GM18868 (cell line): ENCODE results near the gene MPST.
A peak's percentile ranks its signal among the peaks of the same experiment; 100 is the strongest.
"Not testable (repeated sequence)": the region's sequence is repeated elsewhere in the genome, so short reads cannot be mapped to it uniquely, and the experiment has no call there.

Experiments
- ATAC-seq: cut with Tn5 transposase; IDR thresholded peaks from one replicate; pipeline ENCODE4 v1.9.1; 2021; ENCODE audit warnings: mild to moderate bottlenecking, moderate library complexity; ENCODE audit not compliant: unreplicated experiment

The MPST gene

DNA sequence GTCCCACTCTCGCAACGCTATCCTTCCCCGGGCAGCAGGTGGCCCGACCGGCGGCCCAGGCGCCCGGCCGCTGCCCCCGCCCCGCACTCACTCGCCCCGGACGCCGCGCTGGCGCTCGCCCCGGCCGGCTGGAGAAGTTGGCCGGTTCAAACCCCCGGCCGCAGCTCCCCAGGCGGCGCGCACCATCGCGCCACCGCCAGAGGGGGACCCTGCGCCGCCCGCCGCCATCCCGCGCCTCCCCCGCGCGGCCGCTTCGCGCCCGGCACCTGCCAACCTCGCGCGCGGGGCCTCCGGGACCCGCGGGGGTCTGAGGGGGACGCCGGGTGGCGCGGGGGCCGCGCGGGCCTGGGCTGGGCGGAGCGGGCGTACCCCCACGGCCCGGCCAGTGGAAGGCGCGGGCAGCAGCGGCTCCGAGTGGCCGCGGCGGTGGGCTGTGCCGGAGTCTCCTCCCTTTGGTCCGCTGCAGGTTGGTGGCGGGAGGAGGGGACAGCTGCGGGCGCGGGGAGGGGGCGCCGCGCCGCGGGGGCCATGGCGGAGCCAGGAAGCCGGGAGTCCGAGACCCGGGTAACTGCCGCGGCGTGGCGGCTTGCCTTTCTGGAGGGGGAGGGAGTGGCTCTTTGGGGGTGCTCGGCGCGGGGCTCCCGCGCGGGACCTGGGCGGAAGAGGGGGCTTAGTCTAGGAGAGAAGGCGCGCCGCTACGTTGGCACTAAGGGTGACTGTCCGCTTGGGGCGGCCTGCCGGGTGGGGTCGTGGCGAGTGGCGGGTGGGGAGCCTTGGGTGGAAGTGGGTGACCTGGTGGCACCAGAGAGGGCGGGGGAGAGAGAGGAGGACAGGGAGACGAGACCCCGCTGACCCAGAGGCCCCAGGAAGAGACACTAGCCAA is at the start of gene MPST, which contains the start of gene TST:
MPST (plus strand) TSS at position 434 of the 883 bp plus-strand sequence; CDS start at position 529, 95 bp downstream.
TST (minus strand) TSS at position 139 of the 883 bp plus-strand sequence. CDS start 715 bp downstream, outside the sequence.
- peak; percentile 59 for ATAC-seq

DNA sequence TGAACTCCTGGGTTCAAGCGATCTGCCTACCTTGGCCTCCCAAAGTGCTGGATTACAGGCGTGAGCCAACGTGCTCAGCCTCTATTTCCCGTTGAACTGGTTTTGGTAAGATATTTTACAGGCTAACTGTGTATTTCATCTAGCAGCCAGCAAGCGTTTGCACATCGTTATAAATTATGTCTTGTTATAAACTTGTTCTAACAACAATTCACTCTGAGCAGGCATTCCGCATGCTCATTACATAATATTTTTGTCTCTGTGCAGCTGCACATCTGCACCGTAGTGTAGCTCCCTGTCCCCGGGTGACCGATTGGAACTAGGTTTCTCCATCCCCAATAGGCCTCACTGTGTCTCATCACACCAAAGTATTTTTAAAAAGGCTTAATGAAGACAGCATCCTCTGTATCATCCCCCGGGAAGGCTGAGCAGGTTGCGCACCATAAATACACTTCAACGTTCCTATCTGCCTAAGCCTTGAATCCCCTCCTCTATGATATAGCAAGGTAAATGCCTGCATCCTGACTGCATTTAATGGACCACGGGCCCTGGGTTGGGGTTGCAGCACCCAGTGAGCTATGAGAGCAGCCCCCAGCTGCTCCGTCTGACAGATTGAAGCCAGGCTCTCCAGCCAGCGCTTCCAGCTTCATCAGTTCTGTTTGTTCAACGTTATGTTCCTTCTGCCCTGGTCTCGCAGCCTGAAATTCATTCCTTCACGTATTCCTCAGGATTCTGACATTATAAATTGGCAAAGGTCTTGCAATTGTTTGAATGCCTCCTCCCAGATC is 48.0 kb upstream of the MPST start:
- no peak for ATAC-seq

DNA sequence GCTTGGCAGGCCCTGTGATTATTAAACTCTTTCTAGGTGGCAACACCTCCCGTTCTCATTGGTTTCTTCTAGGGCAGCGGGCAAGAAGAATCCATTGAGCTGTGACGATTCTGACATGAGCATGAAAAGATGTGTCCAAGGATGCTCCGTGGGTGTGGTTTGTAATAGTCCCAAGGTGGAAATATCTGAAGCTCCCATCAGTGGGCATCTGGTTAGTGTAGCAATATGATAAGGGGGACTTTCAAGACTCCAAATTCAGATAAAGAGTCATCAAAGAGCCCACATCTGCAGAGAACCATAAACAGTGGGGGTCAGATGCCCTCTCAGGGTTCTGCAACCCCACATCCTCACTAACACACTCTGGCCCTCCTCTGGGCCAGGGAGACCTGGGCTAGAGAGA is 42.9 kb upstream of the MPST start:
- no peak for ATAC-seq

DNA sequence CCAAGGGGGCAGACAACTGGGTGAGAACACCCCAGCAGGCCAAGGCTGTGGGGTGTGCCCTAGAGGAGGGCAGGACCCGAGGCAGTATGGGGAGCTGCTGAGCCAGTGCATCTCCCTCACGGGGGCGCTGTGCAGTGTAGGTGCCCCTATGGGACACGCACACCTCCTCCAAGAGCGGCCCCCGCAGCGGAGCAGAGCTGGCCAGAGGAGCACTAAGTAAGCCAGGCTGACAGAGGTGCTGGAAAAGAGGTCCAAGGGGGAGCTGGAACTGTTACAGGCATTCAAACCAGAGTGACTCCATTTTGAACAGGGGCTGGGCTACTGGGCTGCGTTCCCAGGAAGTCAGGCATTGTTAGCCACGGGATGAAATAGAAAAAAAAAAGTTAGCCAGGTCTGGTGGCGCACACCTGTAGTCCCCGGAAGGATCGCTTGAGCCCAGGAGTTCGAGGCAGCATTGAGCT is 42.1 kb upstream of the MPST start:
- ATAC-seq, result no peak

DNA sequence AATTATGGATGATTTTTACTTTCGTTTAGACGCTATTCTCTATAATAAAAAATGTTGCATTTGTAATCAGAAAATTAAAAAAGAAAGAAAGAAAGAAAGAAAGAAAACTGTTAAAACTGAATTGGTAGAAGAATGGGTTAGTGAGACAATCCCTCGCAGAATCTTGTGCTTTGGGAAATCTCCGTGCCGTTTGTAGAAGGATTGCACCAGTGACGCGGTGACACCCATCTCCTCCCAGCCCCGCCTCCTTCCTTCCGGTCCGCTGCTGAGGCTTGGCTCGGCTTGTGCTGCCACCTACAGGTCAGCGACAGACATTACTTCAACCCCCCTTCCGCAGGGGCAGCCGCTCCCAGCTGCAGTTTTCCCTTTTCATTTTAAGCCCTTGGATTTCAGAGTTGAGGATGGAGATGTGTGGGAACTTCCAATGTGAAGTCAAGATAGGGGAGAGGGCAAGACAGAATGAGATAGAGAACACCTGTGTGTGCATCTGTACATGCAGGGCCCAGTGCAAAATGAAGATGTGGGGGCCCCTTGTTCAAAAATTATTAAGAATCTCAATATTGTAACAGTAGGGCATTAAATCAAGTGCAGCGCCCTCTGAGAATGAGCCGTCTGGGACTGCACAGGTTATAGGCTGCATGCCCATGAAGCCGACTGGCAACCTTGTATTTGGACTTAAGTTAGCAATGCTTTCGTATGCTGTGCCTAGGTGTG is 41.4 kb upstream of the MPST start:
- ATAC-seq, result peak; percentile 57

DNA sequence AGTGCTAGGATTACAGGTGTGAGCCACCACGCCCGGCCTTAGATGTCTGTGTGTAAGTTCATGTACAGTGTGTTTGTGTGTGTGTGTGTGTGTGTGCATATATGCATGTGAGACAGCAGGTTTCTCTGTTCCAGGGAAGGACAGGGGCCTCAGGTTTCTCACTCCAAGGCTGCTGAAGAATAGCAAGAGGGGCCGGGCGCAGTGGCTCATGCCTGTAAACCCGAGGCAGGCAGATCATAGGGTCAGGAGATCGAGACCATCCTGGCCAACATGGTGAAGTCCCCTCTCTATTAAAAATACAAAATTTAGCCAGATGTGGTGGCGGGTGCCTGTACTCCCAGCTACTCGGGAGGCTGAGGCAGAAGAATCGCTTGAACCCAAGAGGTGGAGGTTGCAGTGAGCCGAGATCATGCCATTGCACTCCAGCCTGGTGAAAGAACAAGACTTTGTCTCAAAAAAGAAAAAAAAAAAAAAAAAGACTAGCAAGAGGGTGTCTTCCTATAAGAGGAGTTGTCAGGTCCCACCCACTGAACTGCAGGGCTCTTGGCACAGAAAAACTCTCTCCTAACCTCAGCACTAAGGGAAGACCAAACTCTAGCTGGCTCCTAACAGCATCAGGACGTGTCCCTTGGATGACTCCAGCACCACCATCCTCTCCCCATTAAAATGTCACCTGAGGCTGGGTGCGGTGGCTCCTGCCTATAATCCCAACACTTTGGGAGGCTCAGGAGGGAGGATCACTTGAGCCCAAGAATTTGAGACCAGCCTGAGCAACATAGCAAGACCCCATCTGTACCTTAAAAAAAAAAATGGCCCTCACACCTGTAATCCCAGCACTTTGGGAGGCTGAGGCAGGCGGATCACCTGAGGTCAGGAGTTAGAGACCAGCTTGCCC is 40.3 kb upstream of the MPST start:
- no peak for ATAC-seq

DNA sequence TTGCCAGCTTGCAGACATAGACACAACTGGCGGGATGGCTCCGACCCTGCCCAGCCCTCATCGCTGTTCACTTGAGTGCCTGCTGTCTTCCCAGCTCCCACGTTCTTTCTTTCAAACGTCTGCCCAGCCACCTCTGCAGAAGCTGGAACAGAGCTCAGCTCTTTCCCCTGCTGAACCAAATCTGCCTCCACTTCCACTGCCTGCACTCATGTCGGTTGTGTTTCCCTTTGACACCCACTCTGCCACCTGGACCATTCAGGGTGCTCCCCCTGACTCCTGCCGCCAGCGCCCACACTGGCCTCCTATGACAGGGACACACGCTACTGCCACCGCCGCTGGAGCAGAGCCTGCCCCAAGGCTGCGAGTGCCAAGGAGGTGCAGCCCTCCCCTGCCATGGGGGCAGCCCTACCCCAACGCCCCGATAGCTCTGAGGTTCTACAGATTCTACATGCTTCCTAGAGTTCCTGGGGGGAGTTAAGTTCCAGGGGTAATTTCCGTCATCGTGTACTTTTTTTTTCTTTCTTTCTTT is 38.2 kb upstream of the MPST start:
- no peak for ATAC-seq

DNA sequence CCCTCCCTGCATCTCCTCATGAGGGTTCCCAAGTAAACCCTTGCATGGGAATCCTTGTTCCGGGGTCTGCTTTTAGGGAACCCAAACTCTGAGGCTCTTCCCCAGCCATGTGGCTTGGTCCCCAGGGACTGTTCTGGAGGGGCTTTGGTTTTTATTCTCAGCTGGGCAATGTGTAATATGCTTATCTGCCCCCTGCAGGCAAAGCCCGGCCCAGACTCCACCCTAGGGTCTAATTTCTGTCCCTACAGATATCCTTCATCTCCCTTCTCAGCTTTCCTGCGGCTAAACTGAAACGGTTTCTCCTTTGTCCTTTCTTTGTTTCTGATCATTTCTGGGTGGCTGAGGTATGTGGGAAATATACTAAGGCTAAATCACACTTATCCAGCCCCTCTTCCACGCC is 37.4 kb upstream of the MPST start:
- no peak for ATAC-seq

DNA sequence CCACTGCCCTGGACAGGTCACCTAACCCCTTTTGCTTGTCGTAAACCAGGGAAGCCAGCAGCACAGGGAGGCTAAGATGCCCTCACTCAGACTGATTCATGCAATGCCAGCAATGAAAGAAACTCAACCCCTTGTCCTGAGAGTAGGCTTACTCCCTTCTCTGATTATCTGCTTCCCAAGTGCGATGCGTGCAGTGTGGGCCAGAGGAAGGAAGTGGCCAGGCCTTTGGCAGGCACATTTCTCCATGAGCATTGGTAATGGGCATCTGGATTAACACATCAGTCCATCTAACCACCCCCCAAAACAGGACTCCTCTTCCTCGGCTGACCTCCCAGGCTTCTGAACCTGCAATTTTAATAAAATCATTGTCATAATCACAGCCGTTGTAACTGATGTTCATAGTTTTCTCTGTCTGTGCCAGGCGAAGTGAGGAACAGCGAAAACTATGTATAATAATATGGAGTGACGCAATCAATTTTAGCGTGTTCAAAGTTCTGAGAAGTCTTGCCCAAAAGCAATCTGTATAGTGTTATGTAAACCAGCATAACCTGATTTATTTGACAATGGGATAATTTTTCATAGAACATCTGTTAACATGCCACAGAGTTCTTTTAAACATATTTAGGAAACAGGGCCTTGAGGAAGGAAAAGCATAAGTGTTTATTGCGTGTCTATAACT is 34.2 kb upstream of the MPST start:
- ATAC-seq, result no peak

DNA sequence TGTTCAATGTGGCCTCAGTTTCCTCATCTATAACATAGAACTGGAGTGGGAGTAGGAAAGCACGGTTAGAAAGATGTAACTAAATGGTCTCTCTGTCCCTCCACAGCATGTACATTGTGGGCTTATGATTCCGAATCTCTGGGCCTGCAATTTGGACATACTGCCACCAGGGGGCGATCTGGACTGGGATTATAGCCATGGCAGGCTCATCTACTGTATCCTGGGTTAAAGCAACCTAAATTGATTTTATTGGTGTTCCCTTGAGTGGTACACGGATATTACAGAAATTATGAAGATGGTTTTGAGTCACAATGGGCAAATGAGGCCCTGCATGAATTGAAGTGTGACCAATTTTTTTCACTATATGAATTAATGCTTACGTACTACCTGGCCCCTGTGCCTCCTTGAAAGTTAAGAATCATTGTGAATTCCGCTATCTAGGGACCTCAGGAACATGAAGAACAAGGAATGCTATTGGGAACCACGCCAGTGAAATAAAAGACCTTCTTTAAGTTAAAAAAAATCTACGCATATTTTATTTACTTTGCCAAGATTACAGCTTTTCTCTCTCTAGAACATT is 33.2 kb upstream of the MPST start:
- no peak for ATAC-seq

DNA sequence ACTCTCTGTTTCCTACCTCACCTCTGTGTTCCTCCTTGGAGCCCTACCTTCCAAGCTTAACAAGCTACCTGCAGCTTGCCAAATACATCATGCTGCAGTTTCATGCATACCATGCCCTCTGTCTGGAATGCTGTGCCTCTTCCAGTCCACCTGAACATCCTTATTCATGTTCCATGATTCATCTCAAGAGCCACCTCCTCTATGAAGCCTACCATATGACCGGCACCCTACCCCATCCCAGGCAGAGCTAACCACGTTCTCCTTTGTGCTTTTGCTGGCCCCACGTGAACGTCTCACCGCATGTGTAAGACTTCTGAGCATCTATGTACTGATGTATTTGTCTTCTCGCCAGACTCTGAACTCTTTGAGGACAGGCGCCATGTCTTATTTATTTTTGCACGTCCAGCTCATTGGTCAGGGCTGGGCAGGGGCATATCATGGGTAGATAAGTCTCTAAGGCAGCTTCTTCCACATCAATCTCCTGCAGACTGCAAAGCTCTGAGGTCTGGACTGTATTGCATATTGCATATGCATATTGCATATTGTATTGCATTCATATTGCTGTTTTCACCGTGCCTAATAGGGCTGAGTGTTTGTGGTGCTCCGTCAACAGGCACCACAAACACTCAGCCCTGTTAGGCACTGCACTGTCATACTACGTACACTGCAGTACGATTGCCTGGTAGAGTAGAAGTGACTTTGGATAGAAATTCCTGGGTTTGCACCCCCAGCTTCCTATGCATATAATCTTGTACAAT is 31.3 kb upstream of the MPST start:
- no peak for ATAC-seq

DNA sequence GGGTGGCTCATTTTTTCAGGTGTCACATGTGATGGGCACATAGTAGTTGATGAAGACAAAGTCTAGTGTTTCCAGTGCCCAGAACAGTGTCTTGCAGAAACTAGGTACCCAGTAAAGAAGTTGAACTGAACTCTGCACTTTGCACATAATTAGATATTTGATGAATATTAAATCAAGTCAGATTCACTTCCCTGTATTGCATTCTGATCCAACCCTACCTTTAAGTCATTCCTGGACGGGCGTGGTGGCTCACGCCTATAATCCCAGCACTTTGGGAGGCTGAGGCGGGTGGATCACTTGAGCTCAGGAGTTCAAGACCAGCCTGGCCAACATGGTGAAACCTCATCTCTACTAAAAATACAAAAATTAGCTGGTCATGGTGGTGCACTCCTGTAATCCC is 30.5 kb upstream of the MPST start:
- not testable (repeated sequence) for ATAC-seq

DNA sequence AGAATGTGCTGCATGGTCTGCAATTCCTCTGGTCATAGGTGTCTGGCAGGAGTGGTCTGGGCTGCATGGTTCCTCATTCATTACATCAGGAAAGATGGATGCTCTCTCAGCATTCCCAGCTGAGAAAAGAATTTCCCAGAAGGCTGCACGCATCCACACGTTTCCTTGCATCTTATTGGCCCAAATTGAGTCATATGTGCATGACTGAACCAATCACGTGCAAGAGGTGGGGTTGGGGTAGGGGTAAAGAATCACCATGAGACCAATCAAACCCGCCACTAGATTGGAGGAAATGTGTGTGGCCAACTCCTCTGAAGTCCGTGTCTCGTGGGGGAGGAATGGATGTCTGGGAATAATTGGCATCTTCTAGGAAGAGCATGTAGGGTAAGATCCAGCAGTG is 29.1 kb upstream of the MPST start:
- no peak for ATAC-seq

DNA sequence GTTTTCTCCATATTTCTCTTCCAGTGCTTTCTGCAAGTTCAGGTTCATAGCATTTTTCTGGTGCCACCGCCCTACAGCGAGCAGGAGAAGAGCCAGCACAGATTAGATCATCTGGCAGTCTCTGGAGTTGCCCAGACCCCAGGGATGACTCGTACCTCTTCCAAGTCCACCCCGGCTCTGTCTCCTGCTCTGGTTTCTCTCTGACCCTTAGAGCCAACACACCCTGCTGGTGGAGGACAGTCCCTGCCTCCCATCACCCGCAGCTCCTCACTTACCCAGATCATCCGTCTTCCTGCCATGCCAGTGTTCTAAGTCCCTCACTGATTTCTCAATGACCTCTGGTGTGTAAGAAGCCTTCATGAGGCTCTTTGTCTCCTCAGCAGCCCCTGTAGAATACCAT is 28.3 kb upstream of the MPST start:
- ATAC-seq, result no peak

DNA sequence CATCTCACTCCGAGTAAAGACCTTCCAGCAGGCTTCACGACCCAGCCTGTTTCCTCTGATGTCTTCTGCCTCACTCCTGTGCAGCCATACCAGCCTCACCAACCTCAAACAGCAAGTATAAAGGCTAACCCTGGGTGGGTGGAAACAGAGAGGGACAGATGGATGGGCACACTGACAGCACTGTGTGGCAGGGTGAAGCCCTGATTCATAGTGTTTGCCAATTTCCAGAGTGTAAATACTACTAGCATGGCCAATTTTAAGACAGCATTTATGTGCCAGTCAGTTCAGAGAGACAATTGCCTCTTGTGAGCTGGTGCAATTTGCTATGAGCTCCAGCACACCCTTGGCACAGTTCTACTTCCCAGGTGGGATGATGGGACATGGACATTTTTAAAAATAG is 21.8 kb upstream of the MPST start:
- no peak for ATAC-seq

DNA sequence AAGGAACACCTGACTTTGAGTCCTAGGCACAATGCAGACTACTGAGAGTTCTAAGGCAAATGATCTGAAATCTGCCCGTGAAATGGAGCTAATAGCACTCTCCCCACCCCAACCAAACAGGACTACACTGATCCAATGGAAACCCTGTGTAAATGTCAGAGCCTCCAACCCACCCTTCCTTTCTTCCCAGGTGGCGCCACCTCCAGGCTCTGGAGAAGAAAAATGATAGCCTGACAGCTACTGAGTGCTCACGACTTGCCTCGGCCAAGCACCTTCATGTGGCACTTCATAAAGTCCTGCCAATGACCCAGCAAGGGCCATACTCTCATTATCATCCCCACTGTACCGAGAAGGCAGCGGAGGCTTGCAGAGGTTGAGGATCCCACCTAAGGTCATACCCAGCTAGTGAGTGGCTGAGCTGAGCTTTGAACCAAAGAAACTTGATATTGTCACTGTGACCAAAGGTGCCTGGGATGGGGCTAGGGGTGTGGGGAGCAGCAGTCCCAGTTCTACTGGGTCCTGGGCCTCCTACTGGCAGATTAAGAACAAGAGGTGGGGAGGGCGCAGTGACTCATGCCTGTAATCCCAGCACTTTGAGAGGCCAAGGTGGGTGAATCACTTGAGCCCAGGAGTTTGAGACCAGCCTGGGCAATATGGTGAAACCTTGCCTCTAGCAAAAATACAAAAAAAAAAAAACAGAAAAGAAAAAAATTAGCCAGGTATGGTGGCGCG is 20.8 kb upstream of the MPST start:
- ATAC-seq, result no peak

DNA sequence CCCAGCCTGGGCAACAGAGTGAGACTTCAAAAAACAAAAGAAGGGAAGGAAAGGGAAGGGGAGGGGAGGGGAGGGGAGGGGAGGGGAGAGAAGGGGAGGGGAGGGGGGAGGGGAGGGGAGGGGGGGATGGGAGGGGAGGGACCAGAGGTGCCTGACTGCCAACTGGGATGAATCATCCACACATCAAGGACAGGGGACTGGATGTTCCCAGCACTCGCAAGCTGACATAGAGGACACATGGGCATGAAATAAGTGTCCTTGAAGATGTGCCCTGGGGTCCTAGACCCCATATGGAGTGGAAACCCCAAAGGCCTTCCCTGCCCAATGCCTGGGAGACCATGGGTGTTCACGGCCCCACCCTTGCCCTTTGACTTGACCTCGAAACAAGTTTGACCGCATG is 20.1 kb upstream of the MPST start:
- no peak for ATAC-seq
